Stimulated activated CD4-positive, alpha-beta T cell treated with anti-CD3 and anti-CD28 coated beads, Interleukin-12 subunit alpha, Interleukin-12 subunit beta, amount 100 ng/mL, for 4 hours (primary cell): Measurements from ENCODE around the gene DOCK9.
A peak's percentile ranks its signal among the peaks of the same experiment; 100 is the strongest.

Experiments
- DNase-seq: peaks from one replicate; pipeline ENCODE4 v3.0.0-alpha.2; 2020

DOCK9 gene

DNA sequence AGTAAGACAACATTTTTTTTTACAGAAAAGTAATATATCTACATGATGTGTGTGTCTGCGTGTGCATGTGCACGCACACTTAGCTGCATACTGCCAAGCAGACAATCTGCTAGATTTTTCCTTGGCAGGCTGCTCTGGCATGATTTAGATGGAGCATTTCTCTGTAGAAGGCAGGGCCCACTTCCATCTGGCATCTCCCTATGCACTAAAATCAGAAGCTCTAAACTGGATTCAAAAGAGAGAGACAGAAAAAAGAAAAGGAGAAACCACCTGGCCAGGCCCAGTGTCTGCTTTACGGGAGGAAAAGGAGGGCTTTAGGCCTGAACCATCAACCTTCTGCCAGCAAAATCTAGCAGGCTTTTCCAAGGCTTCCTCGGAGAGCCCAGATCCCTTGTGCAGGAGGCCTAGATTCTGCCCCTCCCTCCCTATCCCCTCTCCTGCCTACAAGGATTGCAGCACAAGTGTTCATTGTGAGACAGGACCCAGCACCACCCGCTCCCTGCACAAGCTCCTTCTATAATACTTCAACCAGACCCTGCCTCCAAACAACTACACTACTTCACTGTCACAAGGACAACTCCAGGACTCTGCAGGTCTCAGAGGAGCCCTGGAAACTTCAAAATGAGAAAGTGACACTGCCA lies 99.3 kb downstream of the DOCK9 start:
- DNase-seq = no peak

DNA sequence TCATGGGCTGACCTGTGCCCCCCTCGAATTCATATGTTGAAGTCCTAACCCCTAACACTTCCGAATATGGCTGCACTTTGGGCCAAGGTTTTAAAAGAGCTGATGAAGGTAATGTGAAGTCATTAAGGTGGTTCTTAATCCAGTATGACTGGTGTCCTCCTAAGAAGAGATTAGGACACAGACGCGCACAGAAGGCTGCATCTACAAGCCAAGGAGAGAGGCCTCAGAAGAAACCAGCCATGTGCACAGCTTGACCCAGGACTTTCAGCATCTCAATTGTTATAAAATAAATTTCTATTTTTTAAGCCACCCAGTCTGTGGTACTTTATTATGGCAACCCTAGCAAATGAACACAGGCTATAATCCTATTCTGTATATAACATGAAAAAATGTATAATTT lies 99.9 kb downstream of the DOCK9 start:
- no peak for DNase-seq

DNA sequence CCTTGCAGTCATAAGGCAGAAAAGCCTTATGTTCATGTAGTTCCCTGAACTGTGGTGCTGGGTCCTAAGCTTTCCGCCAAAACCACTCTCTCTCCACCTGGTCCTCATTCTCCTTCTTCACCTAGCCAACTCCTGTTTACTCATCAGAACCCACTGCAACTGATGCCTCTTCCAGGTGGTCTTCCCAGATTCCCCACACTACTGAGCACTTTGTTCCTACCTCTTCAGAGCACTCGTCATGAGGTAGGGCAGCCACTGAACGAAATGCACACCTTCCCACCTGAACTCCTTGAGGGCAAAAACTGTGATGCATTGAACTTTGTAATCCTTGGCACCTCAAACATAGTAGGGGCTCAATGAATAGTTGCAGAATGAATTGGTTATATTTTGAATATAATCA lies 100.4 kb downstream of the DOCK9 start:
- DNase-seq = no peak

- DNase-seq = no peak
These were observed 102.6 kb downstream of the DOCK9 start for GRCh38 chr13:98875146-98875729.

DNA sequence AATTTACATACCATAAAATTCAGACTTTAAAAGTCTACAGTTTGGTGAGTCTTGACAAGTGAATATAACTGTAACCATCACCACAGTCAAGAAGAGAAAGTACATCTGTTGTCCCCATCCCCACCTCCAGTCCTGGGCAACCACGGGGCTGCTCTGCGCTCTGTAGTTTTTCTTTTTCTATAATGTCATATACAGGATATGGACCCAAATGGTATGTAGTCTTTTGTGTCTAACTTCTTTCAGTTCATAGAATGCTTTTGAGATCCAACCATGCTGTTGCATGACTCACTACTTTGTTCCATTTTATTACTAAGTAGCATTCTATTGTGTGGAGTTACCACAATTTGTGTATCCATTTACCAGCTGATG lies 103.9 kb downstream of the DOCK9 start:
- DNase-seq = no peak

DNA sequence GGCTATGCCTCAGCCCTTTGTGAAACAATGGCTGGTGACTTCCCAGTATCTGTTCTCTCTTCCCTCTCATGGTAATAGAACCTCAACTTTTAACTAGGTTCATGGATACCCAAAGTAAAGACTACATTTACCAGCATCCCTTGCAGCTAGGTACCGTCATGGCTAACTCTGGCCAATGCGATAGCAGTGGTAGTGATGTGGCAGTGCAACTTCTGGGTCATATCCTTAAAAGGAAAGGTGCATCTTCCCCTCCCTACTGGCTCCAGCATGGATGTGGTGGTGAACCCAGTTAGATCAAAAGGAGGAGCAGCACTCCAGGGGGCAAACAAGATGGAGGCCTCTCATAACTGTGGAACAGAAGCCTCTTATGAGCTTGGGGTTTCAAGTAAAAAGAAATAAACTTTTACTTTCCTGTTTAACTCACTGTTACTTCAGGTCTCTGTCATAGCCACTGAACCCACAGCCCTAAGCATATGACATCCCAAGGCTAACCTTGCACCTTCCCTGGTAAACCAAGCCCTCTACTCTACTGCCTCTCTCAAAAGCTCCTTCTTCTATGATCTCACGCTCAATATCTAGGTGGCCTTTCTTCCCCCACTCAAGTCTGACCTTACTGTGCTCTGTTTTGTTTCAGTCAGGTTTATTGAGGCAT lies 104.4 kb downstream of the DOCK9 start:
- no peak for DNase-seq

DNA sequence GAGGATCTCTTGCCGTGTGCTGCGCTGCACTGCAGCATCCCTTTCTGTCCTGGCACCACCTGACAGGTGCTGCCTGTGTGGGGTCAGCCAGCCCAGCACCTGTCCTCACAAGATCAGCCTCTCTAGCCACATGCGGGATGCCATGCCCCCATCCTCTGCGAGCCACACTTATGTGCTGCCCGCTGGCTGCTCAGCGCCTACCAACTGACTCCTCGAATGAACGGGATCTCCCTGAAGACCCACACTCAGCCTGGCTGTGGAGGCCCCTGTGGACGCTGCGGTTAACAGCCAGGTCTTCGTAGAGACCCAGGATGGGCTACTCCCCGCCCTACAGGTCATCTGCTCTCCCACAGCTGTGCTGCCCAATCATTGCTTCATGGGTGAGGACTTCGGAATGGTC lies 106.1 kb downstream of the DOCK9 start:
- no peak for DNase-seq

- no peak for DNase-seq
These were observed 108.3 kb downstream of the DOCK9 start for GRCh38 chr13:98869408-98870090.

DNA sequence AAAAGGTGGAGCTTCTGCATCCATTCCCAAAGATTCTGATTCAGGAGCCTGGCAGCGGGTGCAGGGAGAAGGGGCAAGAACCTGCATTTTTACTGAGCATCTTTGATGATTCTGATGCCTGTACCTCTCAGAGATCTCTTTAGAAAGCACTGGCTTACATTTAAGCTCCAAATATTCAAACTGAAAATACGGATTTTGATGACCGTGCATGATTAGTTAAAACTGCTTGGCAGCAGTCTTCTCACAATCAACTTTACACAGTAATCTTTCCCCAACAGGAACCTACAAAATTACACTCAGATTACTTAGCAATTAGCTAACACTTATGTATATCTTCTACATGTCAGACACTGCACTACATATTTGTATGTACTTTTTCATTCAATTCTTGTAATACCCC lies 108.9 kb downstream of the DOCK9 start:
- no peak for DNase-seq

- DNase-seq = no peak
These were observed 111.0 kb downstream of the DOCK9 start for GRCh38 chr13:98866882-98867281.

DNA sequence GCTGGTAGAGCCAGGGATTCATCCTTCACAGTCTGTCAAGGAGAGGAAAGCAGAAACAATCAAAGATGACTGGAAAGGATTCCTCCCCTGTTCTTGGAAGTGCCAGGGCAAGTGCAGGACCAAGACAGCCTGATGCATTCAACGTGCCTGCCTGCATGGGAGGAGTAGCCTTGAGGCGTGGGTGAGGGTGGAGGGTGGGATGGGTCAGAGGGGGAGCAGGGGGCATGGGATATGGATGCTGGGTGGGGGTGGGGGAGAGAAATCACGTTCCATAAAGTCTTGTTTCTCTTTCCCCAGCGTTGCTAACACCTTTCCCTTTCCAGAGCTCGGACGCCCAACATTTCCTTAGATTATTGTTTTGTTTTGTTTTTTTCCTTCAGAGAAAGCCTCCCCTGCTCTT lies 117.4 kb downstream of the DOCK9 start:
- no peak for DNase-seq

DNA sequence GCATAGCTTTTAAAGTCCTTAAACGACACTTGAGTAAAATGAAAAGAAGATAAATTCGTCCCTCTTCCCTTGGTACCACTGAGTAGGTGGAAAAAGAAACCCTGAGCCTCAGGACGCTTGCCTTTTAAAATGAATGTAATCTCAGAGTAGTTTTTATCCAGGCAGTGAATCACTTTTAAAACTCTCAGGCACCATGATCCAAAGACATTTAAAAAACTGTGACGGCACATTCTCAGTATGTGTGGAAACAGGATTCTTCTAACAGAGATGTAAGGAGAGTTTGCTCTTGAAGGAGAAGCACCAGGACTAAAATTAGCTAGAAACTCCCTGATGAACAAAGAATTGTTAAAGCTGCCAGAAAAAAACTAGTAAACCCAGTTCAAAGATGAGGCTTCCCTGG lies 119.7 kb downstream of the DOCK9 start:
- no peak for DNase-seq

- DNase-seq = no peak
These were observed 120.9 kb downstream of the DOCK9 start for GRCh38 chr13:98856983-98857382.

GRCh38 chr13:98854448-98854847 lies 123.4 kb downstream of the DOCK9 start:
- DNase-seq = no peak

DNA sequence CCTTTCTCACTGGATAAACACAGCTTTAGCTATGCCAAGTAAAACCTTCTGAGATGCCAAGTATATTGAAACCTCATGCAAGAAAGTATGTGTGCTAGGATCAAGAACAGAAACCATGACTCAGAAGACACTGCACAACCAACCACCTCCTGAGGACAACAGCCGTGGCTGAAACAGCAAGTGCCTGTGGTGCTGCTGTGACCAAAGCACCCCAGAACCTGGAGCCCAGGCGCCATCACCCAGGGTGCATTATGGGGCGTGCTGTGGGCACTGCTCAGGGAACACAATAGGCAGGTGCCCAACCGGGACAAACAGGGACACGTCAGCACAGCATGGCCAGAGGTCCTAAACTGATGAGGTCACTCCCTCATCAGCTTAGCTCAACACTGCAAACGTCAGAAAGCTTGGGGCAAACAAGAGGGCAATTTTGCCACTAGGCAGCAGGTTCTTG lies 124.1 kb downstream of the DOCK9 start:
- peak; percentile 28 for DNase-seq

GRCh38 chr13:98851276-98851675 lies 126.6 kb downstream of the DOCK9 start:
- no peak for DNase-seq

DNA sequence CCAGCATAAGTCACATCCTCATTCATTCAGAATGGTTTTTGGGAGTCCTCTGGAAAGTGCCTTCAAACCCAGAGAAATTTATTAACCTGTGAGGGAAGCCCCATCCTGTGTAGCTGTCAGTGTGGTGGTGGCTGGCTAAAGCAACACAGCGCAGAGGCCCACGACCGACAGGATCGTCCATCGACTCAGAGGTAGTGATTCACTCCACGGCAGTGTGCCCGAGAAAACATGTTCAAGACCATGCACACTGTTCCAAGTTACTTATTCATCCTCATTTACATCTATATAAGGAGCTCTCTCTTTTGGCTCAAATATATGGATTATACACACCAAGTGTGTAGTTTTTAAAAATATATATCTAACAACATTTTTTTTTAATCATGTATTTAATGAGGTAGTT lies 129.1 kb downstream of the DOCK9 start:
- no peak for DNase-seq

- DNase-seq = no peak
These were observed 130.1 kb downstream of the DOCK9 start for GRCh38 chr13:98847780-98848179.

DNA sequence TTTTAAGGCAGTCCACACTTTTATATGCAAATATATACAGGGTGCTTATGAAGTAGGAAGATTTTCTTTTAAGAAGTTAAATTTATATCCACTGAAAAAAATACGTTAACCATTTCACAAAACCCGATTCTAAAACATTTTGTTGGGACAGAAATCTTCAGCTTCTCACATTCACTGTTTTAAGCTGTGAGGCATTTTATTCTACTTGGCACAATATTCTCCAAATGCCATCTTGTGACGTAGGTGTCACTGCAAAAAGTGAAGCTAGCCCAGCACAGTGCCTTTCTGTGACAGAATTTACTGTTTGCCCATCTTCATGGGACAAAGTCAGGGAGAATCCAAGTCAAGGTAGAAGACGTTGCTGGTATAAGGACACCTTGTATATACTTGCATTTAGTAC lies 130.9 kb downstream of the DOCK9 start:
- no peak for DNase-seq

- no peak for DNase-seq
These were observed 131.3 kb downstream of the DOCK9 start for GRCh38 chr13:98846521-98846920.

- no peak for DNase-seq
These were observed 132.1 kb downstream of the DOCK9 start for GRCh38 chr13:98845742-98846141.

DNA sequence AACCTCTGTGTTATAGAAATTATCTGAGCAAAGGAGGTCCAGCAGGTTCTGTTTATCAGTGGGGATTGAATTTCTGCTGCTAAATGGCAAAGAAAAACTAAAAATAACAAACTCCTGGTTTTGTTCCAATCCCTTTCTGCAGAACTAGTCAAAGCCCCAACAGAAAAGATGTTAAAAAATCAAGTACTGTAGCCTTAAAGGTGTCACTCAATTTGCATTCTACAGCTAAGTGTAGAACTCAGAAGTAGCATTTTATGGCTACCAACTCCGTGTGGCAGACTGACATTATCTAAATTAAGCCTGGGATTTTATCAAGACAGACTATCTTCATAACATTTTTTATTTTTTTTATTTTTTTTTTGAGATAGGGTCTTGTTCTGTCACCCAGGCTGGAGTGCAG lies 133.8 kb downstream of the DOCK9 start:
- DNase-seq = no peak

- DNase-seq = no peak
These were observed 134.4 kb downstream of the DOCK9 start for GRCh38 chr13:98843482-98843877.

GRCh38 chr13:98842858-98843481 lies 134.9 kb downstream of the DOCK9 start:
- DNase-seq = peak; percentile 65
